GM18861 (cell line): Measurements from ENCODE around the gene MEGF10.

ENCODE experiments used
- ATAC-seq: cut with Tn5 transposase; IDR thresholded peaks from one replicate; pipeline ENCODE4 v1.9.1; 2021; ENCODE audit not compliant: unreplicated experiment

MEGF10 gene

DNA sequence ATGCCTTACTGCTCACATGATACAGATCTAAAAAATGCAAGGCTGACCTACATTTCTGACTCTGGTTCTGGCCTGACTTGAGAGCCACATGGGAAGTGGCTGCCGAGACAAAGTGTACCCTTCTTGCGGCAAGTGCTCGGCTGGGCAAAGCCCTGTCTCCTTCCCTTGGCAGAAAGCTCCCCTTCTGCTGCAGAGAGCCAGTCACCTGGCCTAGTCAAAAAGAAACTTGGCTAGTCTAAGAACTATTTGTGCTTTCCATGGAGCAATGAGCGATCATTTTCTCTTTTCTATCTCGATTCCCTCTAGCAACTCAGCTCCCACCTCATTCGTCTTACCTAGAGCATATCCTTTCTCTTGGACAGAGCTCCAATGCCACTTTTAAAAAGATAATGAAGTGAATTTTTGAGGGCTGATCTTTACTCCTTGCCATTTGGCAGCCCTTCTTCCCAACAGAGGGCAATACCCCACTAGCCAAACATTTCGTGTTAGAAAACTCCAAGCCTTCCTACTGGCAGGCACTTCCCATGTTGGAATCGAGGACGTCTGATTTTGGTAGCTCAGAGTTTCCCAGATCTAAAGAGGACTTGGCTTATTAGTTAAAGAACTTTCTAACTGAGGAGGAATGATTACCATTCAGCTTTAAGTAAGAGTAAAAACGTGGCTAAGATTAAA lies 118.8 kb downstream of the MEGF10 start:
- ATAC-seq, result no peak

DNA sequence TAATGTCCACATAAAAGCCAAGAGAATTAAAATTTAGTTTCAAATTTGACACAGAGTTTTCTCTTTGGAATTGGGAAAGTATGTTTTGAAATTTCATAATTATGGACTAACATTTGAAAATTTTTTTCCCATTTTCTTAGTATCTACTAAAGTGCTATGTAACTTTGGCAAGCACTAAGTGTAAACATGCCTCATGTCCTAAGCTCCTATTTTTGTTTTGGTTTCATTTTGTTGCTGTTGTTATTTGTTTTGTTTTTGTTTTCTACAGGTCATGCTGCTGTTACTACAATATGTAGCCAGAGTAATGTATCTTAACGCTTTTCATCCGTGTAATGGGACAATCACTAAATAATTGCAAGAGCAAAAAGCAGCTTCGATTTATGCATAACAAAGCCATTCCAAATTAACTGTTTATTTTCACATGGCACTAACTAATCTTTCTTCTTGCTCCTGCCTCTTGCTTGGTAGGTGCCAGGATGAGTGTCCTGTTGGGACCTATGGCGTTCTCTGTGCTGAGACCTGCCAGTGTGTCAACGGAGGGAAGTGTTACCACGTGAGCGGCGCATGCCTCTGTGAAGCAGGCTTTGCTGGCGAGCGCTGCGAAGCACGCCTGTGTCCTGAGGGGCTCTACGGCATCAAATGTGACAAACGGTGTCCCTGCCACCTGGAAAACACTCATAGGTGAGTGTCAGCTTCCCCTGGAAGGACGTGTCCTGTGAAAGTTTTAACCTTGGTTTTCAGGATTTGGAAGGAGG lies 119.5 kb downstream of the MEGF10 start:
- no peak for ATAC-seq

GRCh38 chr5:127410959-127411358 lies 120.4 kb downstream of the MEGF10 start:
- ATAC-seq, result peak; percentile 74

- ATAC-seq, result no peak
These were observed 120.8 kb downstream of the MEGF10 start for GRCh38 chr5:127411381-127411780.

GRCh38 chr5:127412698-127413097 lies 122.1 kb downstream of the MEGF10 start:
- ATAC-seq, result no peak

DNA sequence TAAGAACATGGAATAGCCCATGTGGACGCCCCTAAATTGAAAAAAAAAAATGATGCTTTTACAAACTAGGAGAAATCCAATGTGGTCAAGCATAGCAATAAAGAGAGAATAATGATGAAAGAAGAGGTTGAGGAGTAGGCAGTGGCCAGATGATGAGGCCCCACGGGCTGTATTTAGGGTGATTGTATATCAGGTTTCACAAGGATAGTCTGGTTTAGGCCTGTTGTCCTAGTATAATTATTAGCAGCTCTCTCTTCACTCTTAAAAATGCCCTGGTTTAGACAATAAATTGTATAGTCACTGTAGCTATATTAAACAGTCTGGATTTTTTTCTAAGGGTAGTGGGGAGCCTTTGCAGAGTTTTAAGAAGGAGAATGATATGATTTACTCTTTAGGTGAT lies 124.4 kb downstream of the MEGF10 start:
- no peak for ATAC-seq

- no peak for ATAC-seq
These were observed 126.3 kb downstream of the MEGF10 start for GRCh38 chr5:127416906-127417305.

DNA sequence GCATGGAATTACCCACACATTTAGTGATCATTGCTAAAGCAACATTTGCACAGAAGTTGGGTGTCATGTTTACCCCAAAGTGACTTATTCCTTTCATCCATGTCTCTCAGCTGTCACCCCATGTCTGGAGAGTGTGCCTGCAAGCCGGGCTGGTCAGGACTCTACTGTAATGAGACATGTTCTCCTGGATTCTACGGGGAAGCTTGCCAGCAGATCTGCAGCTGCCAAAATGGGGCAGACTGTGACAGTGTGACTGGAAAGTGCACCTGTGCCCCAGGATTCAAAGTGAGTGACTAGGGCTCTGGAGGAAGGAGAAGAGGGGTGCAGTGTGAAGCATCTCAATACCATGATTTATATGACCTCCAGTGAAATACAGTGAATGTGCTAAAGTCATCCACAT lies 126.9 kb downstream of the MEGF10 start:
- no peak for ATAC-seq

DNA sequence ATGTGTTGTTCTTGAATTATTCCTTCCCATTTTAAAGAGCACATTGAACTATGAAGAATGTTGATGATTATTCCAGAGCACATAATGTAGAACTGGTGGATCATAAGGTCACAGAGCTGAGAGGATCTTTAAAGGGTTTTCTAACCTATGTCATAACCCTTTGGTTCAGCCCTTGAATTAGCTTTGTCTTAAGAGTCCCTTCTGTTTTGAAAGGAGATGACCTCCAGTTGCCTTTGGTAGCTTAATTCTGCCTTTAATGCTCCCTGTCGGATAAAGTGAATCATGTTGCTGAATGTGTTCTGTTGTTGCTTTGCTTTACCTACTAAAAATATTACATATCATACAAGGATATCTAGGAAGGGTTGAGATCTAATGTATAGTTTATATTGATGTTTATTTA lies 127.8 kb downstream of the MEGF10 start:
- no peak for ATAC-seq

DNA sequence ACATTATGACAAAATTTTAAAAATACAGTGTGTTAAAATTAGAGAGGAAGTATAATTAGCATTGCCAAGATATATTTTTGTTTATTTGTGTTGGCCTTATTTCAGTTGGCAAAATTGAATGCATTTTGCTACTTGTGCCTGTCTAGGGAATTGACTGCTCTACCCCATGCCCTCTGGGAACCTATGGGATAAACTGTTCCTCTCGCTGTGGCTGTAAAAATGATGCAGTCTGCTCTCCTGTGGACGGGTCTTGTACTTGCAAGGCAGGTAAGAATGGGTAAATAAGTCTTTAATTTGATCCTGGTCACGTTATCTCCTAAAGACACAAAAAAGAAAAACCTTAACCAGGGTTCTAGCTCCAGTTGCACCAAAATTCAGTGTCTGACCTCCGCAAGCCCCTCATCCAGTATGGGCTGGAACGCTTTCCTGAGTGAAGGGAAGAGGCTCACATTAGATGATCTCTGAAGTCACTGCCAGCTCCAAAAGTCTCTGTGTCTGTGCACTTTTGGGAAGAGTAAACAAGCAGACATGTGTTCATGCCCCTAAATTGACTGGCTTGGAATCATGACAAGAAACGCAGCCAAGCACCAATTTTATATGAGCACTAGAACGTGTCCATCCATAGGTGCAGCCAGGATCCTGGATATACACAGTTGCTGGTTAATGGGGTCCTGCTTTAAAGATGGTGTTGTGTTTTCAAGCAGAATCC lies 128.5 kb downstream of the MEGF10 start:
- ATAC-seq, result no peak

GRCh38 chr5:127419683-127420257 lies 129.2 kb downstream of the MEGF10 start:
- no peak for ATAC-seq

- no peak for ATAC-seq
These were observed 130.2 kb downstream of the MEGF10 start for GRCh38 chr5:127420758-127421157.

DNA sequence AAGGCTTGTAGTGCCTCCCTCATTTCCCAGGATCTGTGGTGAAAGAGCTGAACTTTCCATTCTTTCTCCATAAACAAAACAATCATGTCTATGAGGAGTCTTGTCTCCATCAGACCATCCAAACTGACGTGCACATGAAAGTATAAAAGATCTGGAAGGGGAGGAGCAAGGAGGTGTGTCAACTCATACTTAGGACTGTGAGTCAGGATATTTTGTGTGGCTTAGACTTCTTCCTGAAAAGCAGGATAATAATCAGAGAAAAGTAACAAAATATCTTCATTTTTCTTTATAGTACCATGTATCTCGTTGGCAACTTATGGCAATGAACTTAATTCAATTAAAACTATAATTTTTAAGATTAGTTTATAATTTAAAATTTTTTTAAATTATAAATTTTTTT lies 130.9 kb downstream of the MEGF10 start:
- no peak for ATAC-seq

- no peak for ATAC-seq
These were observed 132.7 kb downstream of the MEGF10 start for GRCh38 chr5:127423173-127423798.

- ATAC-seq, result no peak
These were observed 134.4 kb downstream of the MEGF10 start for GRCh38 chr5:127425037-127425436.

- no peak for ATAC-seq
These were observed 135.3 kb downstream of the MEGF10 start for GRCh38 chr5:127425868-127426267.

- no peak for ATAC-seq
These were observed 136.1 kb downstream of the MEGF10 start for GRCh38 chr5:127426661-127427060.

- ATAC-seq, result no peak
These were observed 137.7 kb downstream of the MEGF10 start for GRCh38 chr5:127428276-127428675.

DNA sequence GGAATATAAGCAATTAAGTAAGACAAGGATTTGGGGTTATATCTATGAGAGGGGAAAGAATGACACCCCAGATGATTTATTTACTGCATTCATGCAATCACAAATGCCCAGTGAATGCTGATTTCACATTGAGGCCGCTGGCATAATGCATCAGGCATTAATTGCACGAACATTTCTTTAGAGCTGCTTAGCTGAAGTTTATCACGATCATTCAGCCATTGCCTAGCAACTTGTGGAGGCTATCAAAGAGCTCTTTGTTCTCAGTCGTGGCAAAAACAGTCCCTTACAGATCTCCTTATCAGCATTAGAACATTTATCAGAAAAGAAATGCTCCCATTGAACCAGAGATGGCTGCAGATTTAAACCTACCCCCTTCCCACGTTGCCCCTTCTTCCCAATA lies 138.2 kb downstream of the MEGF10 start:
- no peak for ATAC-seq

DNA sequence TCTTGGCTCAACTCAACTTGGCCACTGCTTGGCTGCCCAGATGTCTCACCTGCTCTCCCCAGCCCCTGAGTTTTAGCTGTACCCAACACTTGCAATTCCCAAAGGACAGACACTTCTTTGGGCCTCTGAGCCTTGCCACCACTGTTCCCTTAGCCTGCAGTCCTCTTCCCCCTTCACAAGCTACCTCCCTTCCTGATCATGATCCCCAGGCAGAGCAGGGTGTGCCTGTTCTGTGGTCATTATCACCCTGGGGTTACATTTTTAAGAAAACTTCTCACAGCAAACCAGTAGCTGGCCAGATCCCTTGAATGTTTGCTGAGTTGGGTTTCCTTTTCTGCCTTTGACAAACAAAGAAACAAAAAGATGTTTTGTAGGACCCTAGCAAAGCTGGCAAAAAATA lies 139.3 kb downstream of the MEGF10 start:
- no peak for ATAC-seq

DNA sequence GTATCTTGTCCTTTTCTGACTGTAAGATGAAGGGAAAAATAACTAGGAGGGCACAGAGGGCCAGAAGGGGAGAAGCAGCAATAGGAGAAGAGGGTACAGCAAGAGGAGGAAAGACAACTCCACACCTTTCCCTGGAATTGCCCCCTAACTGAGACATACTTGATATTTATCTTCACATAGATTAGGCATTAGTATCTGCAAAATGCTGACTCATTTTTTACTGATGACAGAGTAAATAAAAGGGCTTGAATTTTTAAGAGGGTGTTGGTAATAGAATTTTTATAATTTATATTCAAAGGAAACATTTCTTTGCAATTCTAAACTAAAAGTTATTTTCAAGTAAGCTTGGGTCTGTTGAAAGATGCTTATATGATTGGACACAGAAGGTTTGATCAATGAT lies 140.0 kb downstream of the MEGF10 start:
- no peak for ATAC-seq
